GM21825 (cell line): Measurements from ENCODE around the gene APOH.

Experiments
- ATAC-seq: cut with Tn5 transposase; IDR thresholded peaks from one replicate; pipeline ENCODE4 v1.9.1; 2021; ENCODE audit warnings: mild to moderate bottlenecking, moderate library complexity; ENCODE audit not compliant: unreplicated experiment

APOH gene

DNA sequence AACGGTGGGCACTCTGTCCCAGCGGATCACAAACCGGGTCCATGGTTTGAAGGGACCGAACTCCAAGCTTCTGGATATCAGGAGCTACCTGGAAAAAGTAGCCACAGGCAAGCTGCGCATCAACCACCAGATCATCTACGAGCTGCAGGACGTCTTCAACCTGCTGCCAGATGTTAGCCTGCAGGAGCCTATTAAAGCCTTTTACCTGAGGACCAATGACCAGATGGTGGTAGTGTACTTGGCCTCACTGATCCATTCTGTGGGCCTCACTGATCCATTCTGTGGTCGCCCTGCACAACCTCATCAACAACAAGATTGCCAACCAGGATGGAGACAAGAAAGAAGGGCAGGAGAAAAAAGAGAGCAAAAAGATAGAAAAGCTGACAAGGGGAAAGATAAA lies 31.0 kb downstream of the APOH start:
- no peak for ATAC-seq

DNA sequence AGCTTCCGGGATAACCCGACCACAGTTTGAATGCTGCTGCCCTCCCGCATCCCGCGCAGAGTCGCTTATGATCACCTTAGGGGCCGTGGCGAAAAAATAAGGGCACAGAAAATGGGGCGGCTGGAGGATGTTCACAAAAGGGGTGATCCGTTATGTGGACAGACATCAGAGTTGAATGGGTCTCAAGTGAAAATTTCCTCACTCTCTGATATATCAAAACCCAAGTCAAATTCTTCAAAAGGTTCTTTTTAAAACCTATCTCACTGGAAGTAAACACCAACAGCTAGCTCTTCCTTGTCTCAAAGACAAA lies 36.9 kb downstream of the APOH start:
- no peak for ATAC-seq

DNA sequence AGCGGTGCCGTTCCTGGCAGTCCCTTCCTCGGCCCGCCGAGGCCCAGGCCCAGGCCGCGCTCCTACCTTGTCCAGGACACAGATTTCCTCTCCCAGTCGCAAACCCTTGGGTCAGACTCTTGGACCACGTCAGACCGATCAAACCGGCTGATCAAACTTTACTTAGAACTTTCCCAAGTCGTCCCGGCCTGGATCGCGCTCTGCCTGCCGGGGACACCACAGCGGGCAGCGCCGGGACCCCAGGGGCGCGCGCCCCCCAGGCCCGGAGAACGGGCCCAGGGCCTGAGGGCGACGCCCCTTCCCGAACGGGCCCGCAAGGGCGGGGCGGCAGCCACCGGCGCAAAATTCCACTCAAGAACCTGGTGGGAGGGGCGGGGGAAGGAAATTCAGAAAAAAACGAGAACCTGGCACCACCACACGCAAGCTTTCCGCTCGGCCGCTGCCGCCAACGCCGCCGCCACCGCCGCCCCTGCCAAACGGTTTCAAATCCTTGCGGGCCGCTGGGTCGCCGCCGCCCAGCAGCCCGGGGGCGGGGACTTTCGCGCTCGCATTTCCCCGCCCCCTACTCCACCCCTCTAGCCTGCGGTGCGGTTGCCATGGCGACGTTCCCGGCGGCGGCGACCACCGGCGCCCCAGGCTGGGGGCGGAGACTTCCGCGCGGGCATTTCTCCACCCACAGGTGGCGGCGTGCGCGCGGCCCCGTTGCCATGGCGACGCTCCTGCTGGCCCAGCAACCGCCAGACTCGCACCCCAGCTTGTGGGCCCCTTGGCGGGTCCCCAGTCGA lies 37.4 kb downstream of the APOH start, which contains the start of gene CEP112:
Gene CEP112, minus strand, starts transcription at position 541 of the 785 bp plus-strand sequence.
- peak; percentile 56 for ATAC-seq

DNA sequence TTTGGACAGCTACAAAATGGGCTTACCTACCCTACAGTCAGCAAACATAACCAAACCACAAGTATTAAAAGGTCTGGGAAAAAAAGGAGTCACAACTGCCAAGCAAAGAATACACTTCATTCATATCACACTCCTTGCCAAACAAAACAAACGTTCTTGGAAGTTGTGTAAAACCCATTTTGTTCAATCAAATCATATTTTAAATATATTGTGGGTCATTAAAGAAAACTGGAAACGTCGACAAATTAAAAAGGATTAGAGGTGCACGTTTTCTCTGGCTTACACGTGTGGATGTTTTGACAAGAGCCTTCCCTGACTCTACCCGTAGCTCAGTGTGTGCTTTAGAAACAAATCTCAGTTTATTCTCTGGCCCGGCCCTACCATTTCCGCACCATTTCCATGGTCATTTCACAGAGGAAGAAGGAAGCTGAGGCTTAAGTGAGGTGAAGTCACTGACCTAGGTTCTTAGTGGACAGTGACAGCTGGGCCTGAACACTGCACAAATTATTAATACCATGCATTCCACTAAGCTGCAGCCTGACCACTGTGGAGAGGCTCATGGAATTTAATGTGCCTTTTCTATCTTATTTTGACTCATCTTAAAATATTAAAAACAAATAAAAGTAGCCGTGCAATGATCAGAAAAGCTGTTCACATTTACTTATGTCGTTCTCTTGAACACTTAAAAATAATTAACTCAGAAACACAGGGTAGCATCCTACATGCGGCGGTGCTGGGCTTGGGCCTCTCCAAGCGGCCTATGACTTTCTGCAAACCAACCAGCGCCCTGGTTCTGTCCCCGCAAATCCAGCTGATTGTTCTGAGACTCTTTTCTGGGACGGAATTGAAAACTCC lies 38.2 kb downstream of the APOH start:
- ATAC-seq, result no peak

DNA sequence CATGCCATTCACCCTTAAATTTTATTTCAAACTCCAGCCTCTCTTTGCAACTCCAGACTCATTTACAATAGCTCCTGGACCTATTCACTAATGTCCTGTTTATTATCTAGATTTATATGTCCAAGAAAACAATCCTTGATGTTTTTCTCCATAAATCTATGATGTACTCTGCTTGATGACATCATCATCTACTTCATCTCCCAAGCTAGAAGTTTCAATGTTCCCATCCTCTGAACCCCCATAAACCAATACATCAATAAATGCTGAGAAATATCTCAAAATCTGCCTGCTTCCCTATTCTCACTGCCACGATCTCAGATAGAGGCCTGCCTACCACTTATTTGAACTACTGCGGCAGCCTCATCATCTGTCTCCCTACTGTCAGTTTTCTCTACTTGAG lies 41.5 kb downstream of the APOH start:
- ATAC-seq, result no peak

DNA sequence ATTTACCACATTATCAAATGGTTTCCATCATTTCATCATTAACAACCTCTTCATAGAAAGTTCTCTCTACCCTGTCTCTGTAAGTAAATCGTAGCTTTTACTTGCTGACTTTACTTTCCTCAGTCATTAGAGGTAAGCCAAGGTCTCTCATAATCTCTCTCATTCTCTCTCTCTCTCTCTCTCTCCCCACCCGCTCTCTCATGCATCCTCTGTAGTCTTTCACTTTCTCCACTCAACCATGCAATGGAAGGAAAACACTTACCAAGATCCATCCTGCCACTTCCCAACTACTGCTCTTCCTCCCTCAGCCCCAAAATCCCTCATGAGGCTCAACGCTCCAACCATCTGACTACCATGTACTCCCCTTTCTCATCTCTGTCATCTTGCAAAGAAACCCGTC lies 43.4 kb downstream of the APOH start:
- ATAC-seq, result no peak

DNA sequence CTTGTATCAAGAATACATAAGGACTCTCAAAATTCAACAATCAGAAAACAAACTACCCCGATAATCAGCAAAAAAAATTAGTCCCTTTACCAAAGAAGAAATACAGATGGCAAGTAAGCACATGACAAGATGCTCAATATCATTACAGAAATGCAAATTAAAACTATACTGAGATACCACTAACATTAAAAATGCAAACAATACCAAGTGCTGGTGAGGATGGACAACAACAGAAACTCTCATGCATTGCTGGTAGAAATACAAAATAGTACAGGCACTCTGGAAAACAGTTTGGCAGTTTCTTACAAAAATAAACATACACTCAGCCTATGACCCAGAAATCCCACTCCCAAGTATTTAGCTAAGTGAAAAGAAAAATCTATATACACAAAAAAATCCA lies 44.8 kb downstream of the APOH start:
- no peak for ATAC-seq

DNA sequence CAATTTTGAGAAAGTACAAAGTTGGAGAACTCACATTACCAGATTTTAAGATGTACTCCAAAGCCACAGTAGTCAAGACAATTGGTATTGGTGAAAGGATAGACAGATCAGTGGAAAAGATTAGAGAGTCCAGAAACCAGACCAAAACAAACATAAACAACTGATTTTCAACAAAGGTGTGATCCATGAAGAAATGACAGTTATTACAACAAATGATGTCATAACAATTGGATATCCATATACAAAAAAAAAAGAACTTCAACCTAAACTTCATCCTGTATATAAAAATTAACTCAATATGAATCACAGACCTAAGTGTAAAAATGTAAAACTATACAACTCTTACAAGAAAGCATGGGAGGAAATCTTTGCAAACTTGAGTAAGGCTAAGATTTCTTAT lies 45.7 kb downstream of the APOH start:
- ATAC-seq, result no peak

DNA sequence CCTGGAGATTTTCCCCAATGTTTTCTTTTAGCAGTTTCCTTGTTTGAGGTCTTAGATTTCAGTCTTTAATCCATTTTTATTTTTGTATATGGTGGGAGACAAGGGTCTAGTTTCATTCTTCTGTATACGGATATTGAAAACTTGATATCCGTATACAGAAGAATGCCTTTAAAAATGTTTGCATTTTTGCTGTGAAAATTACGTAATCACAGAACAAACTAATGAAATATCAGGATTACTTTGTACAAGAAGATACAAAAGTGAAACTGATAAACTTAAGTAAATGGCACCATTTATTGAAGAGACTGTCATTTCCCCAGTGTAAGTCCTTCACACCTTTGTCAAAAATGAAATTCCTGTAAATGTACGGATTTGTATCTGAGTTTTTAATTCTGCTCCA lies 50.6 kb downstream of the APOH start:
- ATAC-seq, result no peak

DNA sequence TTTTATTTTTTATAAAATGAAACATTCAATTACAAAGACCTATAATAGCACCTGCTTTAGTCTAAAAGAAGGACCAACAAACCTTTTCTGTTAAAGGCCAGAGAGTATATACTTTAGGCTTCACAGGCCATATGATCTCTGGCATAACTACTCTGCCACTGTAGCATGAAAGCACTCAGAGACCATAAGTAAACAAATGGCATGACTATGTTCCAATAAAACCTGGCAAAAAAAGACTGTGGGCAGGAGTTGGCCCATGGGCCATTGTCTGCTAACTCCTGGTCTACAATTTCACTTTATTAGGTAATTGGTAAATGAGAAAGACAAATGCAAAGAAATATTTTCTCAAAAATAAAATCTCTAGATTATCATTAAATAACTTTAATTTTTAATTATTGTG lies 52.2 kb downstream of the APOH start:
- no peak for ATAC-seq

DNA sequence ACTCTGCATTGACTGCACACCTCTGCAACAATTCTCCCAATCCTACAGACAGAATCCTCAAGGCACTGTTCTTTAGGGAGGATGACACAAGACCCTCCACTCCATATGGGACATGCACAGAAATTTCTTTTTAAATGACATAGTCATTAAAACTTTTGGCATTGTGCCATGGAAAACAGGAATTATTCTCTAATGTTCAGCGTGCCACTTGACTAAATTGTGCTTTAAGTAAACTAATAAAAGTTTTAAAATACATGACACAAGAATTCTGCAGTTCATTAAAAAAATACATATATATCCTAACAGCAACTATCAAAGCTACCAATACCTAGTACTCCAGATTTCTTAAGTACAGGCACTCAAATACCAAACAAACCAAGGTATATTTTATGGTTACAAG lies 53.3 kb downstream of the APOH start:
- ATAC-seq, result no peak

DNA sequence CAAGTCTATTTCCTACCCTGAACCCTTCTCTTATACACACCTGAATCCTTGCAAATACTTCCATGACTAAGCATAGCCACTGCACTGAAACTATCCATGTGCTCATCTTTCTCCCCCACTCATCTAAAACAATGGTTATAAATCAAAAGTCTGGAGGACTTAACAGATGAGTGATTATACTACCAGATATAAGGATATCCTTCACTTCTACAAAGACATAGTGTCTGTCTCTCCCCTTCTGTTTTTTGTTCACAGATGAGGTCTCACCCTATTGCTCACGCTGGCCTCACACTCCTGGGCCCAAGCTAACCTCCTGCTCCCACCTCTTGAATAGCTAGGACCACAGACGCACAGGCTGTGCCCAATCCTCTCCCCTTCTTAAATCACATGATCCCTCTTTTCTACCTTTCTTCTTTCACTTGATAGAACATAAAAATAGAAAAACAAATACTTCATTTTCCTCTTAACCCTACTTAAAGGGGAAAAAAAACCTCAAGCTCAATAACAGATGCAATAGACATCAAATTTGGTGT lies 56.5 kb downstream of the APOH start:
- no peak for ATAC-seq

DNA sequence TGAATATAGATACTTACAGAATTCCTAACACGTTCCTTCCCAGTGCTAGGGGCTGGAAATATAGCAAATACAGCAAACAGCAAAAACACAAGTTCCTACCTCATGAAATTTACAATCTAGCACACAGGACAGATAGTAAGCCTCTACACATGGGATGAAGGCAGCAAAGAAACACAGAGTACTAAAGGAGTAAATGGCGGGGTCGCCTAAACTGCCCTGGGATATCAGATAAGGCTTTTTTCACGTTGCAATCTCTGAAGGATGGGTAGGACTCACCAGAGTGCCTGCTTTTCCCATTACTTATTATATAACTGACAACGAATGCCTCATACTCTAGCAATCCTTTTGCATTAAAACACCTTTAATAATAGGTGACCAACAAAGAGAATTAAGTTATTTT lies 57.1 kb downstream of the APOH start:
- no peak for ATAC-seq

DNA sequence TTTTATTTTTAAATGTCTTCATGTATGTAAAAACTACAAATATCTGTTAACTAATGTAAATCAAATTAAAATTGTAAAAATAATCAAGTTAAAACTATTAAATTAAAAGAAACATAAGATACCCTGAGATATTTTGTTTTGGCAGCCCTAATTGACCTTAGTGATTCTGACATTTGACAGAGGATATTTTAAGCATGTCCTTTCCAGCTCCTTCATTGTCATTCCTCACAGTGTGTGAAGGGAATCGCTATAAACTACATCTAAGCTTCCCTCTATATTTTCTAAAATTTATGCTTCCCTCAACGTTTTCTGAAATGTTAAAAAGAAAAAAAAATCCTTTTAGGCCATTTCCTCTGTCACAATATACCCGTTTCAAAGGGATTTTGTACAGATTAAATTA lies 57.5 kb downstream of the APOH start:
- ATAC-seq, result no peak

DNA sequence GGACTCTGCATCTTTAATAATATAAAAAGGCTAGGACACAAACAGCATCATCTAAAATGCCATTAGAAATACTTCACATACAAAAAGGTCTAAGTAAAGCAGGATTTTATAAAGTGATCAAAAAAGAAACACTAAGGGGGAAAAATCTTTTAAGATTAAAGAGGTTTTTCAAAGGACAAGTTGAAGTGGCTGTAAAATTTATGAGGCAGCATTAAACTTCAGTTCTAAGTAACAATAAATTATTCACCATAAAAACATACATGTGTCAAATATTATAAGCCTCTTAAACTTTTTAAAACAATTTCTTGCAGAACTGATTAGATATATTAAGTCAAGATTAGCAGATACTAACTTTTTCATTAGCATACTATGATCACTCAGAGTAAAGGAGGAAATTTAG lies 58.0 kb downstream of the APOH start:
- ATAC-seq, result no peak

DNA sequence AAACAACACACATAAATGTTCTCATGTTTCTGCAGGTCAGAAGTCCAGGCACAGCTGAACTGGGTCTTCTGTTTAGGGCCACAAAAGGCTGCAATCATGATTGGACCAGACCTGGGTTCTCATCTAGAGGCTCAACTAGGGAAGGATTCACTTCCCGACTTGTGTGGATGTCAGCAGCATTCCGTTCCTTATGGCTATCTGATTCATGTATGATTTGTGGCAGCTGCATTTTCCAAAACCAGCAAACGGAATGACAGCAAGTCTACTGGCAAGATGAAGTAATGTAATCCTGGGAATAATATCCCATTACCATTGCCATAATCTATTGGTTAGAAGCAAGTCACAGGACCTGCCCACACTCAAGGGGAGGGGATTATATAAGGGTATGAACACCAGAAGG lies 59.4 kb downstream of the APOH start:
- ATAC-seq, result no peak

DNA sequence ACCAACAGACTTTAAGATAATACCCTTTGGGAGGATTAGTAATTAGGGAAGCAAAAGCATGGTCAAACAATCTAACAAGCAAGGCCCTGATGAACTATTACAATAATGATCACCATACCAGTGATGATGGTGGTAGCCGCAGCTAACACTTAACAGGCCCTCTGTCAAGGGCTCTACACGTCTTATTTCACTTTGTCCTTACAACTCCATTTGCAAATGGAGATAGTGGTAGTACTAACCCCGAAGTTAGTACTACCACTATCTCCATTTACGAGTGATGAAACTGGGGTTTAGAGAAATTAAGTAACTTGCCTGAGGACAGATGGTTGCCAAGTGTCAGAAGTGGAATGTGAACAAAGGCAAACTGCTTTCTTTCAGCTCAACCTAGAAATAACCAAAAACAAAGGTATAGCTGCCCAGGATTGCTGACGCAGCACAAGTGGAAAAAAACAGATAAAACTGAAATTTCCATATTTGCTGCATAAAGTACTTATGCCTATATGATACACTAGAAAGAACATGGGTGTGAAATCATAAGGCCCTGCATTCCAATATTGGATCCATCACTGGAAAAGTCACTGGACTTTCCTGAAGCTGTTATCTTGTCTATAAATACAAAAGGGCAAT lies 61.9 kb downstream of the APOH start:
- ATAC-seq, result no peak

DNA sequence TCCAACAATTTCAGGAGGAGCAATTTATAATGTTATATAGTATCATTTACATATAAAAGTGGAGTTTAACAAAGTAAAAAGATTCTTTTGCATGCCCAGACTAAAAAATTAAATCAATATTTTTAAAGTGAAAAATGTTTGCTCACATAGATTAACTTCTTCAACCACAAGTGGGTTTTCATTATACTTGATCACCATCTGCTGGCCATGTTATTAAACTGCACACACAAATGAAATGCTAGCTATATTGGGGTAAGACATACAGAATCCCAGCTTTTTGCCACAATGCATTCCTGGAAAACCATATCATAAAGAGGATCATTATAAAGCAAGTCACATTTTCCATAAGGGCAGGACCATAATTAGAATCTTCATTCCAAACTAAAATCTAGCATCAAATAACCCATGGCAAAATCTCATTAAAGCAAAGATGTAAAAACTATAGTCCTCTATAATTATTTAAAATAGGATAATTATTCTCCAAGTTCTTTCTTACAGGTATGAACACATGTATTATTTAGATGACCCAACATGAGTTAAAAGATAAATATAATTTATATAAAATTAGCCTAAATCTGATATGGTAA lies 63.6 kb downstream of the APOH start:
- ATAC-seq, result no peak
